OCI-LY3 (cell line): ENCODE measurements around the gene HSPA9.

Experiments used
- H2AFZ ChIP-seq: fragments of 200-600, 300-600 bp; shearing (Covaris generic); 2 replicates; pipeline ENCODE4 v1.6.0; 2014; ENCODE audit warnings: antibody characterized with exemption, low read depth, low read length
- H3K27ac ChIP-seq: fragments of 200-600, 300-600 bp; sonication (generic); 2 replicates; pipeline ENCODE4 v1.5.1; 2014; ENCODE audit warnings: mild to moderate bottlenecking, low read length, moderate library complexity, mixed read lengths
- H3K27me3 ChIP-seq: fragments of 200-600, 300-600 bp; sonication (generic); 2 replicates; pipeline ENCODE4 v1.6.1; 2014; ENCODE audit warnings: low read depth, low read length, mixed read lengths
- H3K36me3 ChIP-seq: fragments of 200-600, 300-600 bp; sonication (generic); replicated peaks from 2 replicates; pipeline ENCODE3; 2014; ENCODE audit warnings: low read depth, low read length, mixed read lengths
- H3K4me1 ChIP-seq: fragments of 300-600, 200-600 bp; sonication (generic); 2 replicates; pipeline ENCODE4 v1.6.1; 2014; ENCODE audit warnings: low read length, mixed read lengths
- H3K4me2 ChIP-seq: fragments of 200-600, 300-600 bp; sonication (generic); 2 replicates; pipeline ENCODE4 v1.6.1; 2014; ENCODE audit warnings: low read length, mixed read lengths
- H3K4me3 ChIP-seq: fragments of 300-600, 200-600 bp; sonication (generic); 2 replicates; pipeline ENCODE4 v1.5.1; 2014; ENCODE audit warnings: antibody characterized with exemption, mild to moderate bottlenecking, low read length, moderate library complexity
- H3K79me2 ChIP-seq: fragments of 300-600, 200-600 bp; shearing (Covaris generic); 2 replicates; pipeline ENCODE4 v1.6.1; 2014; ENCODE audit warnings: mild to moderate bottlenecking, low read length, mixed read lengths
- H3K9ac ChIP-seq: fragments of 300-600, 200-600 bp; shearing (Covaris generic); 2 replicates; pipeline ENCODE4 v1.6.0; 2014; ENCODE audit warnings: mild to moderate bottlenecking, low read length, moderate library complexity
- H3K9me3 ChIP-seq: fragments of 200-600, 300-600 bp; shearing (Covaris generic); 2 replicates; pipeline ENCODE4 v1.6.1; 2014; ENCODE audit warnings: low read length, mixed read lengths; ENCODE audit not compliant: insufficient read depth
- H4K20me1 ChIP-seq: fragments of 200-600, 300-600 bp; sonication (generic); 2 replicates; pipeline ENCODE4 v1.6.1; 2016; ENCODE audit warnings: low read length, mixed read lengths; ENCODE audit not compliant: insufficient read depth
- EZH2phosphoT487 ChIP-seq: fragments of 200-600 bp; shearing (Covaris generic); IDR thresholded peaks from 2 replicates; pipeline ENCODE4 v1.6.1; 2018; ENCODE audit warnings: antibody characterized with exemption, mixed run types, low read depth
- TF ChIP-seq, protein P1 (sequence below): fragments of 200-600, 300-600 bp; sonication (generic); IDR thresholded peaks from 2 replicates; pipeline ENCODE4 v1.5.1; 2014; ENCODE audit warnings: antibody characterized with exemption, low read length, low read depth

Gene HSPA9

DNA sequence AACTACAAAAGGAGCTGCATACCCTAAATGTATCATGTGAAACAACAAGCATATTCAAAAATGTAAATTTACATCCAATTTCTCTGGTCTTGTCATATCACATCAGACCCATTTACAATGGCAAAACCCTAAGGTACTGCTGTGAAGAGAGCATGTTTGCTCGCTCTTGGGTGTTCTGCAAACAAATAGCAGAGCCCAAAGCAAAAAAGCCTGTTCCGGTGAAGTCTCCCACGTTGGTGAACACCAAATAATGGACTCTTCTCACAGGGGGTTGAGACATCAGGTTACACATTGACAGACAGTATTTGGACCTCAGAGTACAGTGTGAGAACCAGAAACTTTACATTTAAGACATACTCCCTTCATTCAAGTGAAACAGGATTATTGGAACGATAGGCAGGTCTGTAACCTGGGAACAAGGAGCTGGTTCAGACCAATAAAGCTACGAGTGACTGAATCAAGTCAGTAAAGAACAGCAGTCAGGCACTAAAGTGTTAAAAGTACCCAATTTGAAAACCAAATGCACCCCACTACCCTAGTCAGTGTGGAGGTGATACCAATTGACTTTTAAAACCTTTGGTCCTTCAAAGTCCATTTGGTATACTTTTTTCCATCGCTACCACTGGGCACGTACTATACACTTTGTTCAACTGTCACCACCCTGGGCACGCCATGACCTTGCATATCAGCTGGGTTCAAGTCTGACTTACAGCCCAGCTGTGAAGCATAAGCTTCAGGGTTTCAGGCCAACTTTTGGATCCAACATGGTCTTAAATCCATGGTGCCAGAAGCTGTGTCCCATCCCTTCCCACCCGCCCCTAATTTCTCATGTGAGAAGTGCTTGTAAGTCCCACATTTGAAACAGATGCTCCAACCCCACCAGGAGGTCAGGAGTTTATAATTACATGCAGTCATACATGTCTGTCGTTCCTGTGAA, 68.6 kb downstream of the HSPA9 start:
- Histone ChIP-seq H3K4me3 (no peak overlapping the region), H4K20me1 (no peaks in the 10 kb centered on the region), H3K9me3 (no peaks in the 10 kb centered on the region), H2AFZ (no peak overlapping the region), H3K27me3 (no peaks in the 10 kb centered on the region), H3K27ac (no peak overlapping the region), H3K36me3 (peaks cover 14% of the 10 kb centered on the region), H3K9ac (no peak overlapping the region), H3K79me2 (peaks cover 6% of the 10 kb centered on the region), H3K4me1 (no peaks in the 10 kb centered on the region), H3K4me2 (no peak overlapping the region)
- TF ChIP-seq, protein P1, sequence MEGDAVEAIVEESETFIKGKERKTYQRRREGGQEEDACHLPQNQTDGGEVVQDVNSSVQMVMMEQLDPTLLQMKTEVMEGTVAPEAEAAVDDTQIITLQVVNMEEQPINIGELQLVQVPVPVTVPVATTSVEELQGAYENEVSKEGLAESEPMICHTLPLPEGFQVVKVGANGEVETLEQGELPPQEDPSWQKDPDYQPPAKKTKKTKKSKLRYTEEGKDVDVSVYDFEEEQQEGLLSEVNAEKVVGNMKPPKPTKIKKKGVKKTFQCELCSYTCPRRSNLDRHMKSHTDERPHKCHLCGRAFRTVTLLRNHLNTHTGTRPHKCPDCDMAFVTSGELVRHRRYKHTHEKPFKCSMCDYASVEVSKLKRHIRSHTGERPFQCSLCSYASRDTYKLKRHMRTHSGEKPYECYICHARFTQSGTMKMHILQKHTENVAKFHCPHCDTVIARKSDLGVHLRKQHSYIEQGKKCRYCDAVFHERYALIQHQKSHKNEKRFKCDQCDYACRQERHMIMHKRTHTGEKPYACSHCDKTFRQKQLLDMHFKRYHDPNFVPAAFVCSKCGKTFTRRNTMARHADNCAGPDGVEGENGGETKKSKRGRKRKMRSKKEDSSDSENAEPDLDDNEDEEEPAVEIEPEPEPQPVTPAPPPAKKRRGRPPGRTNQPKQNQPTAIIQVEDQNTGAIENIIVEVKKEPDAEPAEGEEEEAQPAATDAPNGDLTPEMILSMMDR, result no peak
- no peak for TF ChIP-seq EZH2phosphoT487

GRCh38 chr5:138504799-138505198, 70.4 kb downstream of the HSPA9 start:
- H3K9me3 ChIP-seq, result no peaks in the 10 kb centered on the region
- H3K9ac ChIP-seq, result no peak overlapping the region
- no peaks in the 10 kb centered on the region for H3K27me3 ChIP-seq
- H3K36me3 ChIP-seq, result peaks cover 6% of the 10 kb centered on the region
- TF ChIP-seq EZH2phosphoT487, result no peak
- TF ChIP-seq, protein P1, result no peak
- no peaks in the 10 kb centered on the region for H3K4me1 ChIP-seq
- H4K20me1 ChIP-seq, result no peaks in the 10 kb centered on the region
- H3K27ac ChIP-seq, result no peak overlapping the region
- H3K4me2 ChIP-seq, result no peak overlapping the region
- no peak overlapping the region for H2AFZ ChIP-seq
- H3K4me3 ChIP-seq, result no peak overlapping the region
- H3K79me2 ChIP-seq, result no peaks in the 10 kb centered on the region
